GM23338 (cell line): ENCODE results near the gene SEC11C. TPM values are rescaled to one million over a fixed set of nuclear protein-coding genes. Genes with fewer than 3 reads are reported as not detected.

Experiments used
- ATAC-seq: fragments of 200-7000 bp; cut with Tn5 transposase; 3 replicates; pipeline ENCODE4 v1.9.1; 2020
- DNase-seq: peaks from one replicate; pipeline ENCODE4 v3.0.0-alpha.2; 2015; ENCODE audit warnings: low spot score
- H2AFZ ChIP-seq: fragments of 200-600 bp; sonication (generic); 2 replicates; pipeline ENCODE4 v1.8.0; 2016; ENCODE audit warnings: antibody characterized with exemption, mild to moderate bottlenecking, moderate library complexity
- H3F3A ChIP-seq: fragments of 200-600 bp; sonication (generic); replicated peaks from 2 replicates; pipeline ENCODE4 v1.8.0; 2017; ENCODE audit warnings: antibody characterized with exemption, mixed run types, low read depth
- H3K27ac ChIP-seq: fragments of 200-600 bp; sonication (generic); 2 replicates; pipeline ENCODE4 v1.6.1; 2016; ENCODE audit warnings: low read depth
- H3K27me3 ChIP-seq: fragments of 200-600 bp; sonication (generic); 2 replicates; pipeline ENCODE4 v1.8.0; 2016; ENCODE audit warnings: mild to moderate bottlenecking, mixed run types, moderate library complexity; ENCODE audit not compliant: insufficient read depth
- H3K36me3 ChIP-seq: fragments of 200-600 bp; sonication (generic); 2 replicates; pipeline ENCODE4 v1.8.0; 2016; ENCODE audit warnings: mild to moderate bottlenecking; ENCODE audit not compliant: insufficient read depth
- H3K4me1 ChIP-seq: fragments of 200-600 bp; sonication (generic); 2 replicates; pipeline ENCODE4 v1.8.0; 2016; ENCODE audit warnings: mild to moderate bottlenecking, moderate library complexity; ENCODE audit not compliant: insufficient read depth
- H3K4me2 ChIP-seq: fragments of 200-600 bp; sonication (generic); 2 replicates; pipeline ENCODE4 v1.7.1; 2017; ENCODE audit warnings: mixed run types
- H3K4me3 ChIP-seq: fragments of 200-600 bp; sonication (generic); 2 replicates; pipeline ENCODE4 v1.6.1; 2016; ENCODE audit warnings: mixed run types
- H3K79me2 ChIP-seq: fragments of 200-600 bp; sonication (generic); replicated peaks from 2 replicates; pipeline ENCODE4 v1.8.0; 2017; ENCODE audit warnings: mild to moderate bottlenecking; ENCODE audit not compliant: insufficient read depth
- H3K9me2 ChIP-seq: fragments of 200-600 bp; sonication (generic); 2 replicates; pipeline ENCODE4 v1.8.0; 2017; ENCODE audit not compliant: insufficient read depth
- H4K20me1 ChIP-seq: fragments of 200-600 bp; sonication (generic); replicated peaks from 2 replicates; pipeline ENCODE4 v1.8.0; 2017; ENCODE audit warnings: mild to moderate bottlenecking; ENCODE audit not compliant: insufficient read depth
- H3K27ac Mint-ChIP-seq: 2 replicates; pipeline ENCODE4 v1.8.0; 2020; ENCODE audit warnings: inconsistent platforms, mild to moderate bottlenecking, moderate library complexity, mixed read lengths
- H3K27me3 Mint-ChIP-seq: 3 replicates; pipeline ENCODE4 v1.8.0; 2022; ENCODE audit warnings: low read depth, mild to moderate bottlenecking, moderate library complexity, mixed read lengths, inconsistent platforms; ENCODE audit not compliant: insufficient read depth, poor library complexity
- H3K36me3 Mint-ChIP-seq: 3 replicates; pipeline ENCODE4 v1.8.0; 2021; ENCODE audit warnings: low read depth, mild to moderate bottlenecking, inconsistent platforms, moderate library complexity, mixed read lengths
- H3K4me1 Mint-ChIP-seq: 3 replicates; pipeline ENCODE4 v1.8.0; 2020; ENCODE audit warnings: mild to moderate bottlenecking, inconsistent platforms, mixed read lengths
- H3K4me3 Mint-ChIP-seq: 3 replicates; pipeline ENCODE4 v1.8.0; 2021; ENCODE audit warnings: moderate library complexity, mild to moderate bottlenecking, inconsistent platforms, mixed read lengths
- H3K9me3 Mint-ChIP-seq: 3 replicates; pipeline ENCODE4 v1.8.0; 2020; ENCODE audit warnings: moderate library complexity, mild to moderate bottlenecking, inconsistent platforms, mixed read lengths
- CREB1 ChIP-seq: fragments of 250-450 bp; sonication (Bioruptor Pico); IDR thresholded peaks from 2 replicates; pipeline ENCODE4 v1.5.0; 2020; ENCODE audit warnings: low read depth, mild to moderate bottlenecking, moderate library complexity
- CTCF ChIP-seq, 2 experiments: fragments of 200-600 bp in 1 of 2; sonication (generic) in 1 of 2; conservative IDR thresholded peaks; 2 replicates each; pipeline versions ENCODE4 v1.5.1 to v1.6.1; 2016 to 2017; ENCODE audit warnings: antibody characterized with exemption in 2 of 2, low read depth in 2 of 2, mild to moderate bottlenecking in 2 of 2, moderate library complexity in 1 of 2
- ETS1 ChIP-seq: IDR thresholded peaks from 2 replicates; pipeline ENCODE4 v1.6.1; 2016; ENCODE audit warnings: antibody characterized with exemption
- EZH2 ChIP-seq: fragments of 200-600 bp; sonication (generic); IDR thresholded peaks from one replicate; pipeline ENCODE4 v1.8.0; 2017; ENCODE audit warnings: antibody characterized with exemption, mild to moderate bottlenecking, low read depth; ENCODE audit not compliant: unreplicated experiment
- EZH2phosphoT487 ChIP-seq: fragments of 200-600 bp; sonication (generic); IDR thresholded peaks from one replicate; pipeline ENCODE4 v1.8.1; 2018; ENCODE audit warnings: antibody characterized with exemption; ENCODE audit not compliant: unreplicated experiment
- JUNB ChIP-seq: IDR thresholded peaks from one replicate; pipeline ENCODE4 v1.6.1; 2016; ENCODE audit warnings: antibody characterized with exemption; ENCODE audit not compliant: unreplicated experiment
- NANOG ChIP-seq: IDR thresholded peaks from 2 replicates; pipeline ENCODE4 v1.6.1; 2016; ENCODE audit warnings: antibody characterized with exemption, borderline replicate concordance
- POLR2AphosphoS5 ChIP-seq: IDR thresholded peaks from 2 replicates; pipeline ENCODE4 v1.6.1; 2016; ENCODE audit warnings: antibody characterized with exemption, low read depth
- REST ChIP-seq: IDR thresholded peaks from one replicate; pipeline ENCODE4 v1.6.1; 2018; ENCODE audit warnings: antibody characterized with exemption; ENCODE audit not compliant: unreplicated experiment
- STAT1 ChIP-seq: IDR thresholded peaks from one replicate; pipeline ENCODE4 v1.6.1; 2016; ENCODE audit warnings: antibody characterized with exemption; ENCODE audit not compliant: unreplicated experiment
- ZNF114 ChIP-seq: fragments of 250-450 bp; sonication (Bioruptor Pico); IDR thresholded peaks from 2 replicates; pipeline ENCODE4 v1.5.0; 2020; ENCODE audit warnings: mild to moderate bottlenecking, moderate library complexity
- ZNF331 ChIP-seq: fragments of 250-450 bp; sonication (Bioruptor Pico); IDR thresholded peaks from 2 replicates; pipeline ENCODE4 v1.5.0; 2020; ENCODE audit warnings: low read depth, mild to moderate bottlenecking, moderate library complexity
- ZNF462 ChIP-seq: fragments of 250-450 bp; sonication (Bioruptor Pico); IDR thresholded peaks from 2 replicates; pipeline ENCODE4 v1.5.0; 2020; ENCODE audit warnings: mild to moderate bottlenecking, moderate library complexity
- polyA plus RNA-seq: library from polyadenylated mRNA; unstranded; fragments of >200 nt; fragmentation: Nextera tagmentation; extraction: Ambion mirVana; gene quantifications from 2 replicates; pipeline ENCODE4 v1.2.1, GENCODE V29; 2016
- total RNA-seq: library from RNA; depleted of rRNA; stranded (reverse); fragments of >200 nt; shearing (Covaris generic); gene quantifications from 2 replicates; pipeline ENCODE4 v1.2.3, GENCODE V29; 2014

SEC11C gene
- total and polyA plus RNA-seq, 2 experiments from 2014 or later, result 31.7 to 169 TPM

GRCh38 chr18:59180150-59180845 lies 40.6 kb downstream of the SEC11C start:
- H3K9me3 Mint-ChIP-seq, result no peaks in the 10 kb centered on the region
- H3K27me3 ChIP-seq, result no peaks in the 10 kb centered on the region
- H3K36me3 ChIP-seq, result no peaks in the 10 kb centered on the region
- no peak overlapping the region for H3K4me3 ChIP-seq
- peak overlapping the region; percentile 84; the same call in 1 of the 2 replicates for H2AFZ ChIP-seq
- no peaks in the 10 kb centered on the region for H3K79me2 ChIP-seq
- H3K4me1 Mint-ChIP-seq, result no peaks in the 10 kb centered on the region
- H3K9me2 ChIP-seq, result no peaks in the 10 kb centered on the region
- ATAC-seq, result no peak
- H3K27ac ChIP-seq, result no peak overlapping the region
- no peak overlapping the region for H3K4me3 Mint-ChIP-seq
- H3K4me2 ChIP-seq, result no peak overlapping the region
- no peaks in the 10 kb centered on the region for H3K27me3 Mint-ChIP-seq
- no peak overlapping the region for H3K27ac Mint-ChIP-seq
- H3K4me1 ChIP-seq, result no peaks in the 10 kb centered on the region
- TF ChIP-seq POLR2AphosphoS5 (no peak), ZNF331 (CRISPR knock-in tag) (no peak), ZNF462 (CRISPR knock-in tag) (no peak), EZH2 (no peak), ZNF114 (CRISPR knock-in tag) (no peak), REST (no peak), EZH2phosphoT487 (no peak), JUNB (no peak), NANOG (no peak), CTCF (conservative IDR thresholded peaks at IDR 0.05; ENCODE audit: low read depth in 2 of 2) (no peak), CREB1 (CRISPR knock-in tag) (no peak), ETS1 (no peak), STAT1 (no peak)
- no peaks in the 10 kb centered on the region for H4K20me1 ChIP-seq
- H3K36me3 Mint-ChIP-seq, result no peaks in the 10 kb centered on the region
- no peak for DNase-seq
- H3F3A ChIP-seq, result no peaks in the 10 kb centered on the region
